H9 (cell line): ENCODE measurements around the gene LRRC3C. TPM values are rescaled to one million over a fixed set of nuclear protein-coding genes. Genes with fewer than 3 reads are reported as not detected.

Experiments used
- DNase-seq: peaks from one replicate; pipeline ENCODE4 v3.0.0-alpha.2; 2017
- H2AFZ ChIP-seq: one replicate; pipeline ENCODE4 v1.6.1; 2013; ENCODE audit warnings: mild to moderate bottlenecking, low read length, control low read depth, moderate library complexity
- H2AK5ac ChIP-seq: 2 replicates; pipeline ENCODE4 v1.6.1; 2013; ENCODE audit warnings: low read length, control low read depth, mixed read lengths; ENCODE audit not compliant: insufficient read length
- H2BK120ac ChIP-seq: one replicate; pipeline ENCODE4 v1.6.1; 2013; ENCODE audit warnings: low read depth, mild to moderate bottlenecking, low read length, control low read depth, inconsistent platforms; ENCODE audit not compliant: poor library complexity, severe bottlenecking
- H2BK12ac ChIP-seq: 2 replicates; pipeline ENCODE4 v1.6.1; 2013; ENCODE audit warnings: low read length, control low read depth, mixed read lengths, low read depth; ENCODE audit not compliant: insufficient read length
- H2BK15ac ChIP-seq: 2 replicates; pipeline ENCODE4 v1.6.1; 2013; ENCODE audit warnings: low read depth, low read length, control low read depth
- H2BK20ac ChIP-seq: one replicate; pipeline ENCODE4 v1.6.1; 2013; ENCODE audit warnings: low read depth, mild to moderate bottlenecking, low read length, control low read depth, inconsistent platforms; ENCODE audit not compliant: poor library complexity, severe bottlenecking
- H2BK5ac ChIP-seq: 2 replicates; pipeline ENCODE4 v1.6.1; 2013; ENCODE audit warnings: low read length, control low read depth, mixed read lengths; ENCODE audit not compliant: insufficient read length
- H3K14ac ChIP-seq: 2 replicates; pipeline ENCODE4 v1.6.1; 2013; ENCODE audit warnings: low read length, control low read depth; ENCODE audit not compliant: insufficient read depth
- H3K18ac ChIP-seq: 2 replicates; pipeline ENCODE4 v1.6.1; 2013; ENCODE audit warnings: low read depth, mild to moderate bottlenecking, mixed read lengths, low read length, control low read depth; ENCODE audit not compliant: insufficient read length
- H3K23ac ChIP-seq: 2 replicates; pipeline ENCODE4 v1.6.1; 2013; ENCODE audit warnings: low read length, control low read depth, mixed read lengths, low read depth; ENCODE audit not compliant: insufficient read length
- H3K23me2 ChIP-seq: 2 replicates; pipeline ENCODE4 v1.6.1; 2013; ENCODE audit warnings: low read depth, mild to moderate bottlenecking, mixed read lengths, low read length, control low read depth; ENCODE audit not compliant: insufficient read length, poor library complexity, severe bottlenecking
- H3K27ac ChIP-seq: 2 replicates; pipeline ENCODE4 v1.5.1; 2013; ENCODE audit warnings: low read length, control low read depth, mixed read lengths, low read depth; ENCODE audit not compliant: insufficient read length
- H3K27me3 ChIP-seq: 2 replicates; pipeline ENCODE4 v1.6.1; 2013; ENCODE audit warnings: low read length, control low read depth, inconsistent platforms; ENCODE audit not compliant: insufficient read depth
- H3K4ac ChIP-seq: 2 replicates; pipeline ENCODE4 v1.6.1; 2013; ENCODE audit warnings: low read depth, mild to moderate bottlenecking, control low read depth, inconsistent platforms, low read length, moderate library complexity
- H3K4me1 ChIP-seq: 2 replicates; pipeline ENCODE4 v1.6.1; 2013; ENCODE audit warnings: low read length, control low read depth, inconsistent platforms; ENCODE audit not compliant: insufficient read depth
- H3K4me2 ChIP-seq: 2 replicates; pipeline ENCODE4 v1.6.1; 2013; ENCODE audit warnings: low read length, control low read depth, mixed read lengths; ENCODE audit not compliant: insufficient read length, insufficient read depth
- H3K56ac ChIP-seq: 2 replicates; pipeline ENCODE4 v1.6.1; 2013; ENCODE audit warnings: low read depth, mild to moderate bottlenecking, mixed read lengths, low read length, control low read depth; ENCODE audit not compliant: insufficient read length
- H3K79me1 ChIP-seq: 2 replicates; pipeline ENCODE4 v1.6.1; 2013; ENCODE audit warnings: low read depth, mild to moderate bottlenecking, moderate library complexity, low read length, control low read depth, inconsistent platforms; ENCODE audit not compliant: insufficient read depth, poor library complexity, severe bottlenecking
- H3K79me2 ChIP-seq: 2 replicates; pipeline ENCODE4 v1.6.1; 2013; ENCODE audit warnings: low read length, control low read depth, inconsistent platforms; ENCODE audit not compliant: insufficient read depth
- H3K9ac ChIP-seq: 2 replicates; pipeline ENCODE4 v1.6.1; 2013; ENCODE audit warnings: low read length, control low read depth, mixed read lengths; ENCODE audit not compliant: insufficient read length; ENCODE audit errors: extremely low read depth
- H3K9me3 ChIP-seq: one replicate; pipeline ENCODE4 v1.6.1; 2013; ENCODE audit warnings: low read depth, low read length, inconsistent platforms; ENCODE audit not compliant: control insufficient read depth
- H3T11ph ChIP-seq: one replicate; pipeline ENCODE4 v1.6.1; 2013; ENCODE audit warnings: mild to moderate bottlenecking, low read length, control low read depth, inconsistent platforms
- H4K20me1 ChIP-seq: one replicate; pipeline ENCODE4 v1.6.1; 2013; ENCODE audit not compliant: control insufficient read depth, insufficient read length, insufficient read depth
- H4K5ac ChIP-seq: 2 replicates; pipeline ENCODE4 v1.6.1; 2013; ENCODE audit warnings: low read depth, mild to moderate bottlenecking, mixed read lengths, low read length, control low read depth; ENCODE audit not compliant: insufficient read length
- H4K8ac ChIP-seq: replicated peaks from 2 replicates; pipeline ENCODE4 v1.6.1; 2013; ENCODE audit warnings: low read length, control low read depth, mixed read lengths, low read depth; ENCODE audit not compliant: insufficient read length
- H4K91ac ChIP-seq: 2 replicates; pipeline ENCODE4 v1.6.1; 2013; ENCODE audit warnings: low read depth, mild to moderate bottlenecking, moderate library complexity, mixed read lengths, low read length, control low read depth; ENCODE audit not compliant: insufficient read length
- H3K27ac Mint-ChIP-seq, 3 experiments: 2 replicates in 2 of 3; 3 replicates in 1 of 3; pipeline ENCODE4 v1.8.0; 2020 to 2021; ENCODE audit warnings: mixed read lengths in 3 of 3, mild to moderate bottlenecking in 1 of 3, moderate library complexity in 1 of 3
- H3K27me3 Mint-ChIP-seq: 2 replicates; pipeline ENCODE4 v1.8.0; 2021; ENCODE audit warnings: low read depth, mild to moderate bottlenecking, moderate library complexity, mixed read lengths
- H3K36me3 Mint-ChIP-seq, 3 experiments: 2 replicates in 2 of 3; 3 replicates in 1 of 3; pipeline ENCODE4 v1.8.0; 2020 to 2021; ENCODE audit warnings: low read depth in 3 of 3, mixed read lengths in 3 of 3; ENCODE audit not compliant: insufficient read depth in 1 of 3
- H3K4me1 Mint-ChIP-seq, 2 experiments: 2 replicates each; pipeline ENCODE4 v1.8.0; 2020; ENCODE audit warnings: mixed read lengths in 2 of 2
- H3K4me3 Mint-ChIP-seq, 2 experiments: 2 replicates in 1 of 2; 3 replicates in 1 of 2; pipeline ENCODE4 v1.8.0; 2020 to 2021; ENCODE audit warnings: mild to moderate bottlenecking in 2 of 2, mixed read lengths in 2 of 2, moderate library complexity in 1 of 2
- H3K9me3 Mint-ChIP-seq, 2 experiments: 2 replicates in 1 of 2; 3 replicates in 1 of 2; pipeline ENCODE4 v1.8.0; 2020; ENCODE audit warnings: mild to moderate bottlenecking in 2 of 2, mixed read lengths in 2 of 2, moderate library complexity in 1 of 2
- WGBS: extraction: QIAGEN DNeasy Blood & Tissue Kit; methylation state at CpG from one replicate; pipeline ENCODE4 v1.1.7; 2013; ENCODE audit warnings: missing lambda C conversion rate, low lambda C conversion rate, mixed read lengths; ENCODE audit not compliant: insufficient read length; ENCODE audit errors: extremely low coverage; 5-methylcytosine and 5-hydroxymethylcytosine counted together
- total RNA-seq: library from RNA; stranded (reverse); gene quantifications from 2 replicates; pipeline ENCODE4 v1.2.1, GENCODE V29; 2021
- TF ChIP-seq, protein P1 (sequence below): fragments of 200-600 bp; sonication (generic); conservative IDR thresholded peaks from 3 replicates; pipeline ENCODE4 v1.8.0; 2021; ENCODE audit warnings: antibody characterized with exemption, mild to moderate bottlenecking

The LRRC3C gene
- total RNA-seq, 1 experiment from 2014 or later, result not detected

DNA sequence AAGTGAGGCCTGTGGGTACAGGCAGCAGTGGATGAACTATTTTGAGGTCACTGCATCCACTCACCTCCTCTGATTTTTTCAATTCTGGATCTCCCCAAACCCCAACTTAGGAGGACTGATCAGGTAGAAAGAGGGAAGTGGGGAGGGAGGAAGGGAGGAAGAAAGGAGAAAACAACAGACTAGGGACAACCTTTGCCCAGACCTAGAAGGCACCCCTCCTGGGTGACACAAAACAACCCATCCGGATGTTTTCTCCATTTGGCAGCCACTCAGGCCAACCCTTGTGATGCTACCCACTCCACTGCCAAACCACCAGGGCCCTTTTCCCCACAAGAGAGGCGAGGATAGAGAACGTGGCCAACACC lies 2.9 kb upstream of the LRRC3C start:
- no peak overlapping the region for H3K18ac ChIP-seq
- no peaks in the 10 kb centered on the region for H3K27me3 Mint-ChIP-seq
- DNase-seq, result no peak
- peak overlapping the region in 1 of 2 experiments; percentile 44; a peak in 1 of 5 replicates for H3K4me3 Mint-ChIP-seq
- H2AFZ ChIP-seq, result no peak overlapping the region
- TF ChIP-seq, protein P1, sequence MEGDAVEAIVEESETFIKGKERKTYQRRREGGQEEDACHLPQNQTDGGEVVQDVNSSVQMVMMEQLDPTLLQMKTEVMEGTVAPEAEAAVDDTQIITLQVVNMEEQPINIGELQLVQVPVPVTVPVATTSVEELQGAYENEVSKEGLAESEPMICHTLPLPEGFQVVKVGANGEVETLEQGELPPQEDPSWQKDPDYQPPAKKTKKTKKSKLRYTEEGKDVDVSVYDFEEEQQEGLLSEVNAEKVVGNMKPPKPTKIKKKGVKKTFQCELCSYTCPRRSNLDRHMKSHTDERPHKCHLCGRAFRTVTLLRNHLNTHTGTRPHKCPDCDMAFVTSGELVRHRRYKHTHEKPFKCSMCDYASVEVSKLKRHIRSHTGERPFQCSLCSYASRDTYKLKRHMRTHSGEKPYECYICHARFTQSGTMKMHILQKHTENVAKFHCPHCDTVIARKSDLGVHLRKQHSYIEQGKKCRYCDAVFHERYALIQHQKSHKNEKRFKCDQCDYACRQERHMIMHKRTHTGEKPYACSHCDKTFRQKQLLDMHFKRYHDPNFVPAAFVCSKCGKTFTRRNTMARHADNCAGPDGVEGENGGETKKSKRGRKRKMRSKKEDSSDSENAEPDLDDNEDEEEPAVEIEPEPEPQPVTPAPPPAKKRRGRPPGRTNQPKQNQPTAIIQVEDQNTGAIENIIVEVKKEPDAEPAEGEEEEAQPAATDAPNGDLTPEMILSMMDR, result no peak
- no peak overlapping the region for H2BK15ac ChIP-seq
- no peak overlapping the region for H3K4ac ChIP-seq
- peaks cover 17 to 34% (median 32%) of the 10 kb centered on the region in 3 experiments for H3K36me3 Mint-ChIP-seq
- no peaks in the 10 kb centered on the region for H3K27me3 ChIP-seq
- H2BK120ac ChIP-seq, result no peak overlapping the region
- no peaks in the 10 kb centered on the region; a peak in 1 of 5 replicates for H3K9me3 Mint-ChIP-seq
- H3K4me2 ChIP-seq, result no peak overlapping the region
- H2BK12ac ChIP-seq, result no peak overlapping the region
- H4K91ac ChIP-seq, result no peak overlapping the region
- H3K23me2 ChIP-seq, result peaks cover 15% of the 10 kb centered on the region
- H3K23ac ChIP-seq, result no peak overlapping the region
- H3T11ph ChIP-seq, result no peak overlapping the region
- no peaks in the 10 kb centered on the region for H3K9me3 ChIP-seq
- H3K9ac ChIP-seq, result no peak overlapping the region
- peak overlapping the region in 2 of 3 experiments; percentile 73 to 95; a peak in 4 of 7 replicates for H3K27ac Mint-ChIP-seq
- peaks cover 5% of the 10 kb centered on the region; the same call in 1 of the 2 replicates for H3K4me1 ChIP-seq
- peaks cover 13% of the 10 kb centered on the region for H3K79me1 ChIP-seq
- no peak overlapping the region for H2AK5ac ChIP-seq
- peaks cover 34 to 39% of the 10 kb centered on the region in 2 experiments for H3K4me1 Mint-ChIP-seq
- no CpG with 5 or more reads among the region's 3 CpGs for WGBS
- no peaks in the 10 kb centered on the region for H4K20me1 ChIP-seq
- no peak overlapping the region for H3K14ac ChIP-seq
- H4K8ac ChIP-seq, result no peak overlapping the region
- H3K56ac ChIP-seq, result no peak overlapping the region
- H3K27ac ChIP-seq, result no peak overlapping the region
- H4K5ac ChIP-seq, result no peak overlapping the region
- no peak overlapping the region for H2BK20ac ChIP-seq
- H3K79me2 ChIP-seq, result peaks cover 13% of the 10 kb centered on the region; the same call in 1 of the 2 replicates
- no peak overlapping the region for H2BK5ac ChIP-seq
